ENCODE measurements around the gene NUP188.
"Not testable (repeated sequence)": the region's sequence is repeated elsewhere in the genome, so short reads cannot be mapped to it uniquely, and the experiment has no call there.

The NUP188 gene

DNA sequence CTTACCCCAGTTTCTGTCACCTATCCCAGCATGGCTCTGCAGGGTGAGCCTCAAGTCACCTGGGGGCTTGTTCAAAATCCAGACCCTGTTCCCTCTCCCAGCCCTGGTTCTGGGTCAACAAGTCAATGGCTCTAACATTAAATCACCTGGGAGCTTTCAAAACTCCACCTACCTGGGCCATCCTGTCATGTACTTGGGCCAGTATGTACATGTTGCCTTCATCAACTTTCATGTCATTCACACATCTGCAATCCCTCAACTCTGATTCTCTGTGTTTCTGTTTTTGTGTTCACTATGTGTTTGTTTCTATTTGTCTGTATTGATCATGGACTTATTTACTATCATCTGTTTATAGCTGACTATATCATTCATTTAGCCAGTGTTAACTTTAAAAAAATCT is 82.7 kb downstream of the NUP188 start:
- no peak for DNase-seq

DNA sequence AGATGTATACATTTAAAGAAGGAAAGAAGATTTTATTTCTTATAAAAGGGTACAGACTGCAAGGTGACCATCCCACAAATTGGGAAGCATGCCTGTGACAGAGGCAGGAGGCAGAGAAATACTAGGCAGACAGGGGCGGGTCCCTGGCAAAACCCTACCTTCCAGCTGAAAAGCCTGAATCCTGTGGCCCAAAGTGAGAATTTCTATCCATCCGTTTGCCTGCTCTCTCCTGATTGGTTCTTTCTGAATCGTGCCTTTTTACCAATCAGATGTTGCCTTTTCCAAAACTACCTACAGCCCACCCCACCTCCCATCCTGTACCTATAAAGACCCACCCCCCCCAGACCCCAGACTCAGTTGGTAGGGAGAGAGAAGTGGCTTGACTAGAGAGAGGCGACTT is 84.0 kb downstream of the NUP188 start:
- no peak for DNase-seq

DNA sequence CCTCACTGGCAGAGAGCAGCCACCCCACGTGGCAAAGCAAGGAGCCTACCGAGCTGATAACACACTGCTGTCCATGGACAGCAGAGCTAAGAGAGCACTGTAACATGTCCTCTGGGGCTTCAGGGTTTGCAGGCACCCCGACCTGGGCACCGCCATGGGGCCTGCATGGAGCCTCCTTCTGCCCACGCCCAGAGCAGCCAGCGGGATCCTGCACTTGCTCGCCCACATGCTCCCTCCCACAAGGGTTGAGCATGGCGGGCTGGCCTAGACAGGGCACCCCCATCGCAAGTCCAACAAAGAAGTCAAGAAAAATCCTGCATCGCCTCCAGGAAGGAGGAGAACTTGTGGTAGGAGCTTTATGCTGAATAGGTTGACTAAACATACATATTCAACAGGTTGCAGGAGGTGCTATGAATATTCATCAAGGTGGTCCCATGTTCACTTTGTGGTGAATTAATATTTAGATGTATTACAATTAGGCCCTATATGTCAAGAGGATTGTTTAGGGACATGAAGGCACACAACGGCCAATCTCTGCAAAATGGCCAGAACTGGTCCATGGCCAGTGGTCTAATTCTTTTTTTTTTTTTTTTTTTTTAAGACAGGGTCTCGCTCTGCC is 85.2 kb downstream of the NUP188 start:
- DNase-seq, result no peak

DNA sequence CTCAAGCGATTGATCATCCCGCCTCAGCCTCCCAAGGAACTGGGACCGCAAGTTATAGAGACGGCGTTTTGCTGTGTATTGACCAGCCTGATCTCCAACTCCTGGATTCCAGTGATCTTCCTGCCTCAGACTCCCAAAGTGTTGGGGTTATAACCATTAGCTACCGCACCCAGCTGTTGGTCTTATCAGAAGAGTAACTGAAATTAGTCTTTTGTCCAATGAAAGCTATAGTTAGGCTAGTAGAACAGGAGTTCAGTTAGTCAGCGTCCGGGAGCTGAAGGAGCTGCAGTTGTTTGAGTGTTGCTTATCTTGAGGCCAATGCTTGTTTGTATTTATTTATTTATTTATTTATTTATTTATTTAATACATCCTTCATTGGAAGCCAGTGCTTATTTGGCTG is 85.7 kb downstream of the NUP188 start:
- no peak for DNase-seq

DNA sequence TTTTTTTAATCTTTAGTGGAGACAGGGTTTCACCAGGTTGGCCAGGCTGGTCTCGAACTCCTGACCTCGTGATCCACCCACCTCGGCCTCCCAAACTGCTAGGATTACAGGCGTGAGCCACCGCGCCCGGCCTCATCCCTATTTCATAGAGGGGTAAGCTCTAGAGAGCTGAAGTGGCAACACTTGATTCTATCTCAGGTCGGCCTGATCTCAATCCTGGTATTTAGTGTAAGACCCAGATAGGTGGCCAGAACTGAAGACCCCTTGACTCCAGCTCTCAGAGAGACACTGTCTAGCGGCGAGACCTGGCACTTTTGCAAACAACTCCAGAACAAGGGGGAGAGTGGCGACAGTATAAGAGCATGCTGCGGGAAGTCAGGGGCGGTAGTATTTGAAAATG is 88.3 kb downstream of the NUP188 start:
- not testable (repeated sequence) for DNase-seq

DNA sequence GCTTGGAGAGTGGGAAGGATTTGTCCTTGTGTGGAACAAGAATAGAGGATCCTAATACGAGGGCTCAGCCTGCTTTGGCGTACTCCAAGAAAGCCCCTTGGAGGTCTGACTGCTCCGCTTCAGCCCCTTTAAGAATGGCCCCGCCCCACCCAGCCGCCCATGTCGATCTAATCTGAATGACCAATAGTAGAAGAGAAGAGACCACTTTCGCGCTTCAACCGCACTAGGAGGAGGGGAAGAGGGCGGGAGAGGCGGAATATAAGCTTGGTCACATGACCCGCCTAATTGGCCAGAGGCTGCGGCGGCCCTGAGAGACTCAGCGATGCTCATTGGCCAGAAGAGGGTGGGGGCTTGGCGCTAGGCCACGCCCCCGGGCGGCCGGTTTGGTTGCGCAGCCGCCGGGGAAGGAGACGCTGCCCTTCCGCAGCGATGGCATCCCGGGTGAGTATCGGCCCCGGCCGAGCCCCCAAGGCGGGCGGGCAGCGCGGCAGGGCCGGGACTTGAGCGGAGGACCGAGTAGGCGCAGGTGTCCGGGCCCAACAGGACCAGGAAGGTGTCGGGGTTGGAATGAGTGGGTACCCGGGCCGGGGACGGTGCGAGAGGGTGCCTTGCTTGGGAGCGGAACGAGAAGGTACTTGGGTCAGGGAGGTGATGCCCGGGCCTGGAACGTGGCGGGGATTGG is 88.9 kb downstream of the NUP188 start, which contains the start of gene MIGA2:
Gene MIGA2 (plus strand): TSS at position 386 of the 682 bp plus-strand sequence. CDS start 3,969 bp downstream, outside the sequence.
- peak; percentile 97 for DNase-seq

DNA sequence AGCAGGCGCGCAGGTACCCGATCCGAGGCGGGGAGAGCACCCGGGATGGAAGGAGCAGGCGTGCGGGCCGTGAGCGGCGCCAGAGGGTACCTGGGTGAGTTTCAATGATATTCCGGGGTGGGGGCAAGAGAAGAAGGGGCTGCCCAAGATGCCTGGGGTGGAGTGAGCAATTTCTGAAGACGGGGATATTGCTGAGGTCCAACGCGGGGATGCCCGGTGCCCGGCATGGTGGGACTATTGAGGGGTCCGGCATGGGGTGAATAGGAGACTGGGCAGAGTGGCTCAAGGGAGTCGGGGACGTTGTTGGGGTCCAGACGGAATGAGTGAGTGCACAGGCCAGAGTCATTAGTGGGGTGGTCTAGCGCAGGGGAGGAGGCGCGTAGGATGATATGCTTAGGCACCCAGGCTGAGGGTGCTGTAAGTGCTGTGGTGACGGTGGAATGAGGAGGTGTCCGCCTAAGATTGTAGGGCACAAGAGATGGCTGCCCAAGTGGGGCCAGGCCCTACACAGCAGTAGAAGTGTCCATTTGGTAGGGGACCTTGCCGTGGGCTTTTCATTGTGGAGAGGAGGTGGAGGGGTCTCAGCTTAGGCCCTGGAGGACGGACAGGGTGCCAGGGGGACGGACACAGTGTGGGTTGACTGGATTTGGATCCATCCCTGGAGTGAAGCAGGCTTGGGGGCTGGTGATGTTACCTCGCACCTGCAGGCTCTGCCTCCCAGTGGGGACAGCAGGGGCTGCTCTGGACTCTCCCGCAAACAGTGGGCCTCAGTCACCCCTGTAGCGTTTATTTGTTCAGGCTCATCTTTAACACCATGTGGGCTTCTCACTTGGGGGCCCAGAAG is 89.6 kb downstream of the NUP188 start:
- DNase-seq, result no peak

DNA sequence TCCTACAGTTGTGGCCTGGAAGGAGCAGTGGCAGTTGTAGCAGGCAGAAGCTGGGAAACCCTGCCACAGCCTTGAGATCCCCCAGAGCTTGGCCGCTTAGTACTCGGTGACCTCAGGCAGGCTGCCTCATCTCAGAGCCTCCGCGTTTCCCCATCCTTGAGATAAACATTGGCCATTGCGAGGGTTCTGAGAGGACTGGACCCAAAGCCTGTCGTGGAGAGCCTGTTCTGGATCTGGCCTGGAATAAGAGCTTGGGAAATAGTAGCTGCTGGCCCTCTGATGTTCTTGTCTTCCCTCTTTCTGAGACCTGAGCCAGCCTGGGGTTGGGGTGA is 90.2 kb downstream of the NUP188 start:
- DNase-seq, result no peak

DNA sequence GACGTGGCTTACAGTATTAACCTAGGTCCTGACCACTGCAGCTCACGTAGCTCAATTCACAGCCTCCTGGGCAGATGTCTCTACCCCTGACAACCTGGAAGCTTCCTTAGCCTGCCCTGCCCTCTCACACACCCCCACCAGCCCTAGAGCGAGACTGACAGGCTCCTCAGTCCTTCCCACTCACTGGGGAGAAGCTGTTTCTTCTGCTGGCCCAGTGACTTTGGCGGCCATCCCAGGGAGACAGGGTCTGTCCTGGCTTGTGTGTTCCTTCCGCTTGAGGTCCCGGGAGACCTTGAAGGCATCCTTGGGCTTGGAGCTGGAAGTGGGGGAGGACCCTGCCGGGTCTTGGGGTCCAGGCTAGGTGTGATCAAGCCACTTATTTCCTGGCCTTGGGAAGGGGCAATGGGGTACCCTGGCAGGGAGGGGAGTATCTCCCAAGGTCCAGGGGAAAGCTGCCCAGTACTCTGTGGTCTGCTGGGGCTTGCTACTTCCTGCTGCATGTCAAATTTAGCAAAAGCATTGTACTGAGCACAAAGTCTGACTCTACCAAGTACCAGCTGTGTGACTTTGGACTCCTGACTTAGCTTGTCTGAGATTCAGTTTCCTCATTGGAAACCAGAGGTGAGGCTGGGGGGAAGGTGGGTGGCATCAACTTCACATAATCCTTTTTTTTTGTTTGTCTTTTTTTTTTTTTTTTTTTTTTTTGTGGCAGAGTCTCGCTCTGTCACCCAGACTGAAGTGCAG is 90.8 kb downstream of the NUP188 start:
- DNase-seq, result no peak

DNA sequence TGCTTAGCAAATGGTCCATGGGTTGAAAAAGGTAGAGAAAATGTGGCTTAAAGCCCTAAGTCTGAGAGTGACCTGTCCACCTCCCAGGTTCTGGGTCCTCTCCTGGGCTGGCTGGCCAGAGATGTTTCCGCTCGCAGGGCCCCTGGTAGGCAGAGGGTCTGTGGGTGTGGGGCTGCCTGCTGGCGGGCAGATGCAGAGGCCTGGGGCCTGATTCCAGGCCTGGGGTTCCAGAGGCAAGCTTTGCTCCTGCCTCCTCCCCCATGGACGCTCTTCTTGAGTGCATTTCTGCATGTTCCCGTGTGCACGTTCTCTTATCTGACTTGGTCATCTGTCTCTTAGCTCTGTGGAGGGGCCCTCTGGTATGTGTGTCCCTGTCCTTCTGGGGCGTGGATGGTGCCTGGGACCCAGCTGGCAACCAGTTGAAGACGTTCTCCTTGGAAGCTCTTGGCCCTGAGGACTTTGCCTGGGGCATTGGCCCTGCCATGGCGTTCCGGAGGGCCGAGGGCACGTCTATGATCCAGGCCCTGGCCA is 92.7 kb downstream of the NUP188 start:
- DNase-seq, result no peak

DNA sequence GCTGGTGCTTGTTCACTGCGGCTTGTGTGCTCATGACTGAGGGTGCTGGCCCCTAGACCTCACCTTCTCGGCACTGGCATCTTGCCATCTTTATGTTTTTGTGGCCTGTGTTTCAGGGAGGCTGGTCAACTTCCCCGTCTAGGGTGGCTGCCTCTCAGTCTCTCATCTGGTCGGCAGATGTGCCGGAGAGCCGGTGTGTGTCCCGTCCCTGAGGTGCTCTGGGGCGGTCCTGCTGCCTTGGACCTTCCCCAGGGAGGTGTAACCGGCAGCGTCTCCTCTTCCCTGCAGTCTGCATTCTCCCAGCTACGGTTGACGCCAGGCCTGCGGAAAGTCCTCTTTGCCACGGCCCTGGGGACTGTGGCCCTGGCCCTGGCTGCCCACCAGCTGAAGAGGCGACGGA is 94.5 kb downstream of the NUP188 start:
- no peak for DNase-seq

DNA sequence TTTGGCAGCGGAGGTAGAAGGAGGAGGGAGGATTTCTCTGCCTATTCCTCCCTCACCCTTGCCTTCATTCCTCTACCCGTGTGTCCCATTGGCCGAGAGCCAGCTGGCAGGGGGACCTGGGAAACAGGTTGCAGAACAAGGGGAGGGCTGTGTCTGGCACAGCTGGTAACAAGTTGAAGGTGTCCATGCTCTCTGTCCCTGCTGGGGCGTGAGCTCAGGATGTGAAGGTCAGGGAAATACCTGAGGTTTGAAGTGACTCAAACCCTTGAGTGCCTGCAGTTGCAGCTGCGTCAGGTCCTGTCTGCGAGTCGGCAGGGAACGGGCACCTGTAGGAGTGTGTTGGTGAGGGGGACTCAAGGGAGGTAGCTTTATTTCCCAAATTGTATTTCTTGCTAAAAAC is 105.1 kb downstream of the NUP188 start:
- no peak for DNase-seq

DNA sequence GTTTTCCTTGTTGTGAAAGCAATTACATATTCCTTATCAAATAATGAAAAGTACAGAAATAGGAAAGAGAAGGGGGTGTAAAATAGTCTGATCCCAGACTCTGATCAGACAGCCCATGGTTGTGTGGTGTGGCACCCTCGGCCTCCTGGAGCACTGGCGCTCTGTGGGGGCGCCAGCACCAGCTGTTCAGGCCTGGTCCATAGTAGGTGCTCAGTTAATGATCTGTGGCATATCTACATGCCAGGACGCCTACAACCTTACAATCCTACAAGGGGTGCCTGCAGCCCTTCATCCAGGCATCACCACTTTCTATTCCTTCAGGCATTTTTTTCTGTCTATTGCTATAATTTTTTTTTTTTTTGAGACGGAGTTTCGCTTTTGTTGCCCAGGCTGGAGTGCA is 105.5 kb downstream of the NUP188 start:
- no peak for DNase-seq

DNA sequence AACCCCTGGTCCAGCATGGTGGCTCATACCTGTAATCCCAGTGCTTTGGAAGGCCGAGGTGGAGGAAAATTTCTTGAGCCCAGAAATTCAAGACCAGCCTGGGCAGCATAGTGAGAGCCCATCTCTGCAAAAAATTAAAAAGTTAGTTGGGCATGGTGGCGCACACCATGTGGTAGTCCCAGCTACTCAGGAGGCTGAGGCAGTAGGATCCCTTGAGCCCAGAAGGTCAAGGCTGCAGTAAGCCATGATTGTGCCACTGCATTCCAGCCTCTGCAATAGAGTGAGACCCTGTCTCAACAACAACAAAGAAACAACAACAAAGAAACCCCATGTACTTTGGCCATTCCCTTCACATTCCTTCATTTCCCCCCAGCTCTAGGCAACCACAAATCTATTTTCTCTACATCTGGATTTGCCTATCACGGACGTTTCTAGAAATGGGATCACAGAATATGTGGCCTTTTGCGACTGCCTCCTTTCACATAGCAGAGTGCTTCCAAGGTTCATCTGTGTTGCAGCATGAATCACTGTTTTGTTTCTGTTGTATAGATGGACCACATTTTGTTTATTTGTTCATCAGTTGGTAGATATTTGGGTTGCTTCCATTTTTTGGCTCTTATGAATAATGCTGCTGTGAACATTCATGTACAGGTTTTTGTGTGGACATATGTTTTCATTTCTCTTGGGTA is 106.8 kb downstream of the NUP188 start:
- no peak for DNase-seq
